ENCODE measurements around the gene C19orf12. TPM values are rescaled to one million over a fixed set of nuclear protein-coding genes. Genes with fewer than 3 reads are reported as not detected.
A peak's percentile ranks its signal among the peaks of the same experiment; 100 is the strongest.

The C19orf12 gene
- total and polyA plus RNA-seq, 2 of the 13 experiments (the other 11 are each of a cell fraction or from before 2014, with no cell fraction given): 17.7 to 34.4 TPM

GRCh38 chr19:29682236-29682895 lies 32.7 kb downstream of the C19orf12 start (continued):
- TF ChIP-seq ZNF770 (CRISPR knock-in tag; IDR thresholded peaks at IDR 0.05): no peak
- TF ChIP-seq GRHL1 (CRISPR knock-in tag; conservative IDR thresholded peaks at IDR 0.05): no peak
- TF ChIP-seq MTF1 (CRISPR knock-in tag; IDR thresholded peaks at IDR 0.05): no peak
- TF ChIP-seq ZSCAN31 (CRISPR knock-in tag; IDR thresholded peaks at IDR 0.05; ENCODE audit: low read depth): no peak

- 35% methylated on average over 5 of the region's 13 CpGs for WGBS (ENCODE audit: low lambda C conversion rate)
- no peak for FAIRE-seq
- no peaks in the 10 kb centered on the region for H4K20me1 ChIP-seq (ENCODE audit: insufficient read depth, low read length)
- no TSS peak for BruUV-seq (replicated peaks)
- ChIA-PET CTCF (ENCODE audit: low intra/inter-chr PET ratio, low total read pairs) (no interaction called here), POLR2A (interaction anchor here (1.5 kb wide), 1 partner anchor 76 kb away, joined by 4 read pairs; the partner anchor contains the start of gene POP4)
- H3K36me3 ChIP-seq (replicated peaks in 1 of 2; ENCODE audit: control insufficient read depth in 1 of 2, insufficient read depth in 2 of 2, low read length in 2 of 2): no peaks in the 10 kb centered on the region
- no peak; the same call in 2 of the 3 replicates for ATAC-seq
- H2AFZ ChIP-seq (ENCODE audit: low read length): no peak overlapping the region
- H3K4me3 ChIP-seq (replicated peaks in 1 of 3; ENCODE audit: insufficient read depth in 1 of 3, low read depth in 2 of 3, low read length in 3 of 3): no peak overlapping the region
- H3K4me2 ChIP-seq (ENCODE audit: low read depth, low read length): peak overlapping the region; percentile 27; the same call in 1 of the 2 replicates
- no peaks in the 10 kb centered on the region for H3K9me3 ChIP-seq (ENCODE audit: low read length)
- in situ Hi-C loops (cut with HindIII; ENCODE audit: extremely low pct_ligation_motif_present, low pct_unique_long_range_greater_than_20kb) (no loop called here), intact Hi-C loops (cut with micrococcal nuclease; ENCODE audit: unreplicated experiment) (no loop called here)
- no peak overlapping the region for H3K9ac ChIP-seq (ENCODE audit: insufficient read depth, low read depth, low read length)
- no peaks in the 10 kb centered on the region for H3K79me2 ChIP-seq (ENCODE audit: insufficient read depth, low read length)
- no peak for DNase-seq (ENCODE audit: low spot score)
- H3K27ac ChIP-seq (ENCODE audit: extremely low read length, insufficient read depth, low read length): no peak overlapping the region
- H3K27me3 ChIP-seq (ENCODE audit: control insufficient read depth in 1 of 2, insufficient read depth in 2 of 2, low read length in 2 of 2): peaks cover 5 to 18% of the 10 kb centered on the region in 2 experiments
- peaks cover 32% of the 10 kb centered on the region for H3K4me1 ChIP-seq (ENCODE audit: insufficient read depth, low read length)
- TF ChIP-seq ZNF598 (CRISPR knock-in tag; IDR thresholded peaks at IDR 0.05; ENCODE audit: borderline replicate concordance): no peak
- TF ChIP-seq ZNF607 (CRISPR knock-in tag; IDR thresholded peaks at IDR 0.05; ENCODE audit: borderline replicate concordance): no peak
- TF ChIP-seq ZNF362 (CRISPR knock-in tag; IDR thresholded peaks at IDR 0.05; ENCODE audit: borderline replicate concordance): no peak
- no peak for TF ChIP-seq ZBTB7A (CRISPR knock-in tag; IDR thresholded peaks at IDR 0.05)
- TF ChIP-seq RAD51 (IDR thresholded peaks at IDR 0.05; ENCODE audit: borderline replicate concordance): no peak
- no peak for TF ChIP-seq ZNF839 (CRISPR knock-in tag; IDR thresholded peaks at IDR 0.05; ENCODE audit: borderline replicate concordance)
- no peak for TF ChIP-seq USF2 (IDR thresholded peaks at IDR 0.05; ENCODE audit: low read depth, low read length)
- no peak for TF ChIP-seq USF2 (CRISPR knock-in tag; IDR thresholded peaks at IDR 0.05; ENCODE audit: borderline replicate concordance)
Observed at GRCh38 chr19:29681422-29682235, 33.4 kb downstream of the C19orf12 start.
